Activated CD4-positive, alpha-beta memory T cell treated with anti-CD3 and anti-CD28 coated beads for 36 hours (primary cell): ENCODE results near the gene KCND3. TPM values are rescaled to one million over a fixed set of nuclear protein-coding genes. Genes with fewer than 3 reads are reported as not detected.
A peak's percentile ranks its signal among the peaks of the same experiment; 100 is the strongest.

Experiments
- CTCF ChIA-PET: fragments of 350-600 bp; sonication (Branson Sonifier 250); formaldehyde crosslinking; loops from one replicate; lab custom pipeline; 2021; ENCODE audit warnings: antibody characterized with exemption, inconsistent platforms; lab: Charles Lee
- POLR2A ChIA-PET: fragments of 350-600 bp; sonication (Branson Sonifier 250); formaldehyde crosslinking; loops from one replicate; lab custom pipeline; 2021; ENCODE audit warnings: antibody characterized with exemption; lab: Charles Lee
- DNase-seq: peaks from one replicate; pipeline ENCODE4 v3.0.0-alpha.2; 2020
- H3K27ac Mint-ChIP-seq: one replicate; pipeline ENCODE4 v1.8.0; 2021; ENCODE audit warnings: mixed read lengths
- H3K27me3 Mint-ChIP-seq: one replicate; pipeline ENCODE4 v1.8.0; 2021; ENCODE audit warnings: mixed read lengths
- H3K36me3 Mint-ChIP-seq: one replicate; pipeline ENCODE4 v1.8.0; 2021; ENCODE audit warnings: mixed read lengths
- H3K4me1 Mint-ChIP-seq: one replicate; pipeline ENCODE4 v1.8.0; 2021; ENCODE audit warnings: low read depth, mixed read lengths
- H3K4me3 Mint-ChIP-seq: one replicate; pipeline ENCODE4 v1.8.0; 2021; ENCODE audit warnings: mild to moderate bottlenecking, mixed read lengths
- H3K9me3 Mint-ChIP-seq: one replicate; pipeline ENCODE4 v1.8.0; 2021; ENCODE audit warnings: mixed read lengths
- intact Hi-C: fragments of 100-400 bp; cut with micrococcal nuclease; formaldehyde crosslinking; loops from one replicate; pipeline ENCODE4 v1.15.1; 2023
- total RNA-seq, 2 experiments: library from RNA; stranded (reverse); gene quantifications; one replicate each; pipeline ENCODE4 v1.2.3, GENCODE V29; 2021

The KCND3 gene
- total RNA-seq, 2 experiments from 2014 or later: not detected

GRCh38 chr1:111730706-111731105, 258.8 kb downstream of the KCND3 start:
- H3K27ac Mint-ChIP-seq: no peak overlapping the region
- H3K36me3 Mint-ChIP-seq: no peaks in the 10 kb centered on the region
- peaks cover 3% of the 10 kb centered on the region for H3K4me1 Mint-ChIP-seq
- H3K4me3 Mint-ChIP-seq: no peak overlapping the region
- intact Hi-C loops: no loop called here
- ChIA-PET POLR2A (no interaction called here), CTCF (interaction anchor here (1.8 to 4.0 kb wide), 2 partner anchors 16 kb away, joined by 10 to 18 read pairs; no protein-coding TSS in a partner anchor)
- no peak for DNase-seq
- H3K9me3 Mint-ChIP-seq: no peaks in the 10 kb centered on the region
- H3K27me3 Mint-ChIP-seq: no peaks in the 10 kb centered on the region

- Mint-ChIP-seq H3K4me1 (peaks cover 3% of the 10 kb centered on the region), H3K4me3 (no peak overlapping the region), H3K36me3 (no peaks in the 10 kb centered on the region), H3K27me3 (no peaks in the 10 kb centered on the region), H3K9me3 (no peaks in the 10 kb centered on the region), H3K27ac (no peak overlapping the region)
- intact Hi-C loops: no loop called here
- ChIA-PET POLR2A (no interaction called here), CTCF (interaction anchor here (4.0 kb wide), 1 partner anchor 15 kb away, joined by 18 read pairs; no protein-coding TSS in a partner anchor)
- no peak for DNase-seq
These were observed 259.4 kb downstream of the KCND3 start for GRCh38 chr1:111729946-111730681.

- CTCF ChIA-PET: interaction anchor here (4.0 kb wide), 1 partner anchor 14 kb away, joined by 18 read pairs; no protein-coding TSS in a partner anchor
- DNase-seq: no peak
- Mint-ChIP-seq H3K27ac (no peak overlapping the region), H3K9me3 (no peaks in the 10 kb centered on the region), H3K36me3 (no peaks in the 10 kb centered on the region), H3K4me3 (no peak overlapping the region), H3K27me3 (no peaks in the 10 kb centered on the region), H3K4me1 (peaks cover 3% of the 10 kb centered on the region)
- POLR2A ChIA-PET: no interaction called here
- intact Hi-C loops: no loop called here
These were observed 260.1 kb downstream of the KCND3 start for GRCh38 chr1:111729271-111729921.

GRCh38 chr1:111727056-111727455, 262.4 kb downstream of the KCND3 start:
- CTCF ChIA-PET: interaction anchor here (2.9 to 4.0 kb wide), 2 partner anchors 12 to 20 kb away, joined by 6 to 18 read pairs; no protein-coding TSS in a partner anchor
- Mint-ChIP-seq H3K4me3 (no peak overlapping the region), H3K36me3 (no peaks in the 10 kb centered on the region), H3K27me3 (no peaks in the 10 kb centered on the region), H3K27ac (no peak overlapping the region), H3K9me3 (no peaks in the 10 kb centered on the region), H3K4me1 (peaks cover 16% of the 10 kb centered on the region)
- intact Hi-C loops: no loop called here
- no peak for DNase-seq
- POLR2A ChIA-PET: no interaction called here

GRCh38 chr1:111725192-111725591, 264.3 kb downstream of the KCND3 start:
- Mint-ChIP-seq H3K9me3 (no peaks in the 10 kb centered on the region), H3K27ac (no peak overlapping the region)
- DNase-seq: no peak

GRCh38 chr1:111723871-111724270, 265.6 kb downstream of the KCND3 start:
- Mint-ChIP-seq H3K27ac (no peak overlapping the region), H3K4me3 (no peak overlapping the region), H3K27me3 (no peaks in the 10 kb centered on the region), H3K4me1 (peaks cover 18% of the 10 kb centered on the region), H3K9me3 (no peaks in the 10 kb centered on the region), H3K36me3 (no peaks in the 10 kb centered on the region)
- ChIA-PET CTCF (interaction anchor here (0.7 kb wide), 1 partner anchor 27 kb away, joined by 3 read pairs; no protein-coding TSS in a partner anchor), POLR2A (no interaction called here)
- intact Hi-C loops: no loop called here
- DNase-seq: no peak

More at GRCh38 chr1:111725192-111725591, 264.3 kb downstream of the KCND3 start:
- no peak overlapping the region for H3K4me3 Mint-ChIP-seq
- ChIA-PET POLR2A (interaction anchor here (0.6 kb wide), 1 partner anchor 870 kb away, joined by 3 read pairs; no protein-coding TSS in a partner anchor), CTCF (interaction anchor here (1.5 to 2.9 kb wide), 2 partner anchors 9 to 22 kb away, joined by 5 to 6 read pairs; no protein-coding TSS in a partner anchor)
- no peaks in the 10 kb centered on the region for H3K36me3 Mint-ChIP-seq
- no peaks in the 10 kb centered on the region for H3K27me3 Mint-ChIP-seq
- intact Hi-C loops: no loop called here
- H3K4me1 Mint-ChIP-seq: peaks cover 18% of the 10 kb centered on the region

GRCh38 chr1:111723091-111723806, 266.2 kb downstream of the KCND3 start:
- no peak overlapping the region for H3K4me3 Mint-ChIP-seq
- ChIA-PET CTCF (interaction anchor here (0.7 to 1.5 kb wide), 2 partner anchors 24 to 28 kb away, joined by 3 to 4 read pairs; no protein-coding TSS in a partner anchor), POLR2A (no interaction called here)
- no peak for DNase-seq
- peaks cover 18% of the 10 kb centered on the region for H3K4me1 Mint-ChIP-seq
- H3K36me3 Mint-ChIP-seq: no peaks in the 10 kb centered on the region
- no peak overlapping the region for H3K27ac Mint-ChIP-seq
- no peaks in the 10 kb centered on the region for H3K9me3 Mint-ChIP-seq
- no peaks in the 10 kb centered on the region for H3K27me3 Mint-ChIP-seq
- intact Hi-C loops: no loop called here

GRCh38 chr1:111720977-111721786, 268.3 kb downstream of the KCND3 start:
- intact Hi-C loops: no loop called here
- peak overlapping the region; percentile 38 for H3K27ac Mint-ChIP-seq

More at GRCh38 chr1:111720977-111721786, 268.3 kb downstream of the KCND3 start:
- Mint-ChIP-seq H3K4me3 (no peak overlapping the region), H3K36me3 (peaks cover 8% of the 10 kb centered on the region), H3K27me3 (no peaks in the 10 kb centered on the region), H3K4me1 (peaks cover 18% of the 10 kb centered on the region), H3K9me3 (no peaks in the 10 kb centered on the region)
- CTCF ChIA-PET: interaction anchor here (0.8 to 1.0 kb wide), 2 partner anchors 10 to 35 kb away, joined by 3 read pairs; no protein-coding TSS in a partner anchor
- POLR2A ChIA-PET: no interaction called here
- no peak for DNase-seq

Other genes starting within 250 kb of the KCND3 start
- 10 to 100 TPM; 14.2 to 15.9 TPM for gene DDX20, start 233.8 kb downstream of the KCND3 start, total RNA-seq